EL (cell line): ENCODE measurements around the gene SPRYD3.
"Not testable (repeated sequence)": the region's sequence is repeated elsewhere in the genome, so short reads cannot be mapped to it uniquely, and the experiment has no call there.

Source experiments
- DNase-seq: peaks from one replicate; pipeline ENCODE4 v3.0.0-alpha.2; 2016

Gene SPRYD3

GRCh38 chr12:53079226-53080117 is at the start of gene SPRYD3:
Gene SPRYD3 (minus strand): TSS chr12:53079390. CDS start chr12:53079333, 57 bp downstream.
- peak; percentile 97 for DNase-seq

GRCh38 chr12:53127169-53127568 is 48.0 kb upstream of the SPRYD3 start:
- DNase-seq, result no peak

GRCh38 chr12:53124352-53124723 is 45.1 kb upstream of the SPRYD3 start:
- DNase-seq, result no peak

GRCh38 chr12:53123578-53124351 is 44.6 kb upstream of the SPRYD3 start:
- peak; percentile 75 for DNase-seq

GRCh38 chr12:53122961-53123468 is 43.8 kb upstream of the SPRYD3 start:
- peak; percentile 74 for DNase-seq

- DNase-seq, result no peak
Observed at GRCh38 chr12:53120685-53121525, 41.7 kb upstream of the SPRYD3 start.

- DNase-seq, result no peak
Observed at GRCh38 chr12:53118751-53119300, 39.6 kb upstream of the SPRYD3 start.

GRCh38 chr12:53115891-53116648 is 36.9 kb upstream of the SPRYD3 start:
- no peak for DNase-seq

GRCh38 chr12:53115112-53115890 is 36.1 kb upstream of the SPRYD3 start:
- DNase-seq, result no peak

GRCh38 chr12:53113951-53114350 is 34.8 kb upstream of the SPRYD3 start:
- no peak for DNase-seq

- DNase-seq, result no peak
Observed at GRCh38 chr12:53113136-53113705, 34.0 kb upstream of the SPRYD3 start.

- not testable (repeated sequence) for DNase-seq
Observed at GRCh38 chr12:53112431-53112830, 33.2 kb upstream of the SPRYD3 start.

- DNase-seq, result no peak
Observed at GRCh38 chr12:53107122-53107521, 27.9 kb upstream of the SPRYD3 start.

GRCh38 chr12:53105712-53106439 is 26.7 kb upstream of the SPRYD3 start:
- no peak for DNase-seq

GRCh38 chr12:53105256-53105655 is 26.1 kb upstream of the SPRYD3 start:
- DNase-seq, result no peak

GRCh38 chr12:53103860-53104305 is 24.7 kb upstream of the SPRYD3 start:
- no peak for DNase-seq

- DNase-seq, result no peak
Observed at GRCh38 chr12:53102883-53103807, 24.0 kb upstream of the SPRYD3 start, which contains the start of gene SOAT2. Gene SOAT2 (plus strand): TSS chr12:53103486. CDS start chr12:53103578, 92 bp downstream.
